ENCODE measurements around the gene ILDR1.

The ILDR1 gene

DNA sequence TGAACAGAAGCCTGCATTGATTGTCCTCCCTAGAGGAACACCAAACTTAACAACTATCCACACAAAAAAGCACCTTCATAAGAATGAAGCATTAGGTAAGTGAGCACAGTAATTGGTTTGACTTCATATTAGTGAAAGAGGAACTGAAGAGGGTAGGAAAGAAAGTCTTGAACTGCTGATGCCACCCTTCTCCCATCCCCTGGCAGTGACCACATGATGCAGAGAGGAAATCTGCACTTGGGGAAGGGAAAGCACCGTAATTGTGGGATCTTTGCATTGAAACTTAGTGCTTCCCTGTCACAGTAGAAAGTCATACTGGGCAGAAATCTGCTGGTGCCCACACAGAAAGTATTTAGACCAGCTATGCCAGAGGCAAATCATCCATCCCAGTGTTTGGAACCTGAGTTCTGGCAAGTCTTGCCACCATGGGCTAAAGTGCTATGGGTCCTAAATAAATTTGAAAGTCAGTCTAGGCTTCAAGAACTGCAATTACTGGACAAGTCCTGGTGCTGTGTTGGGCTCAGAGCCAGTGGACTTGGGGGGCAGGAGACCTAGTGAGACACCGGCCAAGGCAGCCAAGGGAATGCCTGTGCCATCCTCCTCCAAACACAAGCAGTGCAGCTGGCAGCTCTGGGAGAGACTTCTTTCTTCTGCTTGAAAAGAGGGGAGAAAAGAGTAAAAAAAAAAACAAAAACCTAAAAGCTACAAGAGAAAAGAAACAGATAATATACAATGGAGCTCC, 64.2 kb downstream of the ILDR1 start:
- TF ChIP-seq, protein P1, sequence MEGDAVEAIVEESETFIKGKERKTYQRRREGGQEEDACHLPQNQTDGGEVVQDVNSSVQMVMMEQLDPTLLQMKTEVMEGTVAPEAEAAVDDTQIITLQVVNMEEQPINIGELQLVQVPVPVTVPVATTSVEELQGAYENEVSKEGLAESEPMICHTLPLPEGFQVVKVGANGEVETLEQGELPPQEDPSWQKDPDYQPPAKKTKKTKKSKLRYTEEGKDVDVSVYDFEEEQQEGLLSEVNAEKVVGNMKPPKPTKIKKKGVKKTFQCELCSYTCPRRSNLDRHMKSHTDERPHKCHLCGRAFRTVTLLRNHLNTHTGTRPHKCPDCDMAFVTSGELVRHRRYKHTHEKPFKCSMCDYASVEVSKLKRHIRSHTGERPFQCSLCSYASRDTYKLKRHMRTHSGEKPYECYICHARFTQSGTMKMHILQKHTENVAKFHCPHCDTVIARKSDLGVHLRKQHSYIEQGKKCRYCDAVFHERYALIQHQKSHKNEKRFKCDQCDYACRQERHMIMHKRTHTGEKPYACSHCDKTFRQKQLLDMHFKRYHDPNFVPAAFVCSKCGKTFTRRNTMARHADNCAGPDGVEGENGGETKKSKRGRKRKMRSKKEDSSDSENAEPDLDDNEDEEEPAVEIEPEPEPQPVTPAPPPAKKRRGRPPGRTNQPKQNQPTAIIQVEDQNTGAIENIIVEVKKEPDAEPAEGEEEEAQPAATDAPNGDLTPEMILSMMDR (IDR thresholded peaks at IDR 0.05; ENCODE audit: insufficient read depth, low read depth, low read length, missing control alignments) = no peak
- no peak for DNase-seq (ENCODE audit: low read depth)
- no peak overlapping the region for H3K4me3 ChIP-seq (ENCODE audit: low read length)

DNA sequence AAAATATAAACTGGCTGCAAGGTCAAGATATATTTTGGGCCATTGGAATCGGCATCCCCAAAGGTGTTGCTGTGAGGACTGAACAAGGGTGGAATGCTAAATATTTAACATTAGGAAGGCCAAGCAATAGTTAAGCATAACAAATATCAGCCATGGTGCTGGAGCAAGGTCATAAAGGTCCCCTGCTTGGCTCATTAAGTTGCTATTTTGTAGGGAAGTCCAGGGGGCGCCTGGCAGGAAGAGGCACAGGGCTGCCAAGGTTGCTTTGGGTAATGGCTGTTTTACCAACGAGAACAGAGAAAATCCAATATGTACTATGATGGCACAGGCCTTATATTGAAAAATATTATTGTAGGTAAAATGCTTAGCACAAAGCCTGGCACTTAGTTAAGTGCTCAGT, 65.7 kb downstream of the ILDR1 start:
- H3K4me3 ChIP-seq (ENCODE audit: low read length) = no peak overlapping the region
- DNase-seq (ENCODE audit: low read depth) = no peak

DNA sequence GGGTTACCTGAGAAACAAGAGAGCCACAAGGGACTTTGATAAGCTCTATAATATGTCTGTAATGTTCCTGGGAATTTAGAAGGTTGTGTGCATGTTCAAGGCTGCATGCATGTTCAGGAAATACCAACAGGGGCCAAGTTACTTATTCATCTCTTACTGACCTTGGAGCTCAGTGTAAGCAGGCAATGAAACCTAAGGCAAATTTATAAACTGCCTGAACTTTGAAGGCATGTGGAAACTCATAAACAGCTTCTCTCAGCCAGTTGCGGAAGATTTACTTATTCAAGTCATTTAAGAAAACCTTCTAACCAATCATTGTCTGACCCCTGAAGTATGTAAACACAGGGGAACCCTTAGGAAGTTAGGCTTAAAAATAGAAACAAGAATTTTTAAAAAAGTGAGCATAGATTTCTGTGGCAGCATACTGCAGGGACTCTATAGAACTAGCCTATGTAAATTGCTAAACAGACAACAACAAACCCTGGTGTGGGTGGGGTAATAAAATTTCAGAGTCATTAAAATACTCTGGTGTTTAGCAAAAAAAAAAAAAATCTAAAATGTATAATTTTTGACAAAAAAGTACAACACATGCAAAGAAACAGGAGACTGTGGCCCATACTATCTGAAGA, 70.6 kb downstream of the ILDR1 start:
- no peak overlapping the region for H3K4me3 ChIP-seq (ENCODE audit: low read length)
- DNase-seq (ENCODE audit: low read depth) = peak; percentile 10
- TF ChIP-seq, protein P1 (IDR thresholded peaks at IDR 0.05; ENCODE audit: insufficient read depth, low read depth, low read length, missing control alignments) = no peak

More for the DNA sequence above, 65.7 kb downstream of the ILDR1 start:
- TF ChIP-seq, protein P1 (IDR thresholded peaks at IDR 0.05; ENCODE audit: insufficient read depth, low read depth, low read length, missing control alignments) = no peak

DNA sequence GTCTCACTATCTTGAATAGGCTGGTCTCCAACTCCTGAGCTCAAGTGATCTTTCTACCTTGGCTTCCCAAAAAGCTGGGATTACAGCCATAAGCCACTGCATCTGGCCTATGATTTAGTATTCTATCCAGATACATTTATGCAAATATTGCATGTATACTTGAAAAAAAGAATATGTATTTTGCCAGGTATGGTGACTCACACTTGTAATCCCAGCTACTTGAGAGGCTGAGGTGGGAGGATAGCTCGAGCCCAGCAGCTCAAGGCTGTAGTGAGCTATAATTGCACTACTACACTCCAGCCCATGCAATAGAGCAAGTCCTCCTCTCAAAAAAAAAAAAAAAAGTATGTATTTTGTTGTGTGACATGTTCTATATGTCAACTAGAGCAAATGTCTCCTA, 73.4 kb downstream of the ILDR1 start:
- DNase-seq (ENCODE audit: low read depth) = peak; percentile 35
- no peak overlapping the region for H3K4me3 ChIP-seq (ENCODE audit: low read length)
- TF ChIP-seq, protein P1 (IDR thresholded peaks at IDR 0.05; ENCODE audit: insufficient read depth, low read depth, low read length, missing control alignments) = no peak

DNA sequence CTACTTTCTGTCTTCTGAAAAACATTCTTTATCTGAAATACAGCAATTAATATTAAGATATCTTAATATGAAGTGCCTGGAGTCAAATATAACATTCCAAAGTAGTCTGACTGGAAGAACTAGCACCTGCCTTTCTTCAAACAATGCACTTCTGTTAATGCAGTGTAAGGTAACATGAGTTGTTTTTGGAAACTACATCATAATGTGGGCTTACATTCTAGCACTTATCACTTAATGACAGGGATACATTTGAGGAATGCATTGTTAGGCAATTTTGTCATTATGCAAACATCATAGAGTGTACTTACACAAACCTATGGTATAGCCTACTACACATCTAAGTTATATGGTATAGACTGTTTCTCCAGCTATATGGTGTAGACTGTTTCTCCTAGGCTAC, 78.6 kb downstream of the ILDR1 start:
- DNase-seq (ENCODE audit: low read depth) = peak; percentile 63
- TF ChIP-seq, protein P1 (IDR thresholded peaks at IDR 0.05; ENCODE audit: insufficient read depth, low read depth, low read length, missing control alignments) = no peak

DNA sequence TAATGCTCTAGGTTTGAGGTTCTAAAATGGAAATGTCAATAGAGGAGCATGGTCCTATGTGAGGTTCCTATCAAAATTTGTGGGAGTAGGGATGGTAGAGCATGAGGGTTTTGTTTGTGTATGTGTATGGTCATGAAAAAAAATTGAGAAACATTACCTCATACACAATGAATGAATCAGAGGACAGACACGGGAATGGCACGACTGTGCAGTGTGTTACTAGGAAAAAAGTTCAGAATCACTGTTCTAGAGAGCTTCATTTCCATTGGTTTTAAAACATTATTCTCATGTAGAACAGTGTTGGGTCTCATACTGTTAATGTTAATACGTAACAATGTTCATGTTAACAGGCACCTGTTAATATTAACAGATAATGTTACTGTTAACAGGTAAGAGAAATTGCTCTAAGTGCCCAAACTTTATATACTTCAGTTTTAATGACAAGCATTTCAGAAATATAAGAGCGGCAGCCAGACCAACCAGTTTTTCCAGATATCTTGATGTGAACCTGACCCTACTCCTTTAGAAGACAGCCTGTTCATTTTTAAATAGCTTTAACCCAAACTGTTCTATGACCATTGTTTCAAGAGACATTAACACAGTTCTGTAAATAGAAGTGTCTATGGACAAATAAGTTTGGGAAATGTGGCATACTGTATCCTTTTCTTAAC, 79.8 kb downstream of the ILDR1 start:
- no peak overlapping the region for H3K4me3 ChIP-seq (ENCODE audit: low read length)
- TF ChIP-seq, protein P1 (IDR thresholded peaks at IDR 0.05; ENCODE audit: insufficient read depth, low read depth, low read length, missing control alignments) = no peak
- peak; percentile 84 for DNase-seq (ENCODE audit: low read depth)

More for the DNA sequence above, 78.6 kb downstream of the ILDR1 start:
- H3K4me3 ChIP-seq (ENCODE audit: low read length) = no peak overlapping the region
